ENCODE measurements around the gene GPX1.

GRCh38 chr3:49362561-49362960, 4.4 kb upstream of the GPX1 start:
- TF ChIP-seq POLR2AphosphoS5 (IDR thresholded peaks at IDR 0.05; ENCODE audit: low read depth, low read length) (no peak), TAF1 (IDR thresholded peaks at IDR 0.05; ENCODE audit: borderline replicate concordance, insufficient read depth, low read length) (no peak), REST (IDR thresholded peaks at IDR 0.05; ENCODE audit: insufficient read depth in 1 of 2, low read depth in 2 of 2, low read length in 2 of 2) (no peak)

Measured in PFSK-1 (cell line).